ENCODE measurements around the gene FBXW5.

The FBXW5 gene

DNA sequence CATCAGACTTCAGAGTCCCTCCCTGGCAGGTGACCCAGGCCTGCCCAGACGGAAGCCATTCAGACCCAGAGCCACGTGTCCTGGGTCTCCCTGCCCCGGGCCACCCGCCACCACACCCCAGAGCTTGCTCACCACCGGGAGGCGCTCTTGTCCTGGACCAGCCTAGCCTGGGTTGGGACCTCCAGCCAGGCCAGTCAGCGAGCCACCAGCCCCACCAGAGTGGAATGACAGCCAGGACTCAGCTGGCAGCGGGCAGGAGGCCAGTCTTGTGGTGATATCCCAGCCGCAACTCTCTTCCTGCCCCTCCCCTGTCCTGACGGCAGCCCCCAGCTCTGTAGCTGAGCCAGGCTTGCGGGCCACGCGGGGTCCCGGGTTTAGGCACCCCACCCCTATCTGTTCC, 31.1 kb upstream of the FBXW5 start:
- H3K27me3 ChIP-seq (ENCODE audit: insufficient read depth, insufficient read length): peaks cover 12% of the 10 kb centered on the region
- H3K4me1 ChIP-seq (ENCODE audit: insufficient read depth, insufficient read length): peaks cover 42% of the 10 kb centered on the region
- H3K4me3 ChIP-seq (ENCODE audit: insufficient read length, low read depth): no peak overlapping the region
- H3K36me3 ChIP-seq (ENCODE audit: insufficient read depth, insufficient read length, low read length): no peaks in the 10 kb centered on the region
- no peak for TF ChIP-seq ZNF274 (IDR thresholded peaks at IDR 0.05; ENCODE audit: low read depth, low read length)
- TF ChIP-seq SUZ12 (IDR thresholded peaks at IDR 0.05; ENCODE audit: extremely low read depth, insufficient read depth, insufficient read length): no peak
- H3K9me3 ChIP-seq (ENCODE audit: insufficient read depth, low read length): no peaks in the 10 kb centered on the region
- DNase-seq (ENCODE audit: low read depth, low spot score): no peak
- H3K9ac ChIP-seq (ENCODE audit: insufficient read length, low read depth): no peak overlapping the region

DNA sequence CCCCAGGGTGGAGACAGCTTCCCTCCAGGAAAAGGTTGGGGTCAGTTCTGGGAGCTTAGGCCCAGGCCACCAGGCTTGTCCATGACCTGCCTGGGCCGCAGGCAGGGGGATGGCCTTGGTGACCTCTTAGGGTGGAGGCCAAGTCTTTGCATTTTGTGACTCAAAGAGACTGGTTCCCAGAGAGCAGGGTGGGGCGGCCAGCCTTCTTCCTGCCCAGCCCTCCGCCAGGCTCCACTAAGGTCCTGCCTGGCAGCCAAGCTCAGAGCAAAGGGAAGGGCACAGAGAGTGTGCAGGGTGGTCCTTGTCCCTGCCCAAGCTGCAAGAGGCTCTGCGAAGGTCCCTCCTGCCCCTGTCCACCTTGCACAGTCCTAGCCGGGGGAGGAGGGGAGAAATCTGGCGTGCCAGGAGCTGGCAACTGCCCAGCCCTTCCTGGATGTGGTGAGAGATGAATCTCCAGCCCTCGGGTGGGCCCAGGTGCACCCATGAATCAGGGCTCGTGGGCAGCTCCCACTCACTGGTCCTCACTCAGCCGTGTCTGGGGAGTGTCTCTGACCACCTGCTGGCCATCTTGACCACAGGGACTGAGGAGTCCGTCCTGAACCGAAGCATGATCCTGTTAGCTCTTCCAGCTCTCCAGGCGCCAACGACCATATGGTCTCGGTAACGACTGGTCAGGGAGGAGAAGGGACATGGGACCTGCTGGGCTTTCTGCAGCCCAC, 30.4 kb upstream of the FBXW5 start:
- Histone ChIP-seq H3K27me3 (ENCODE audit: insufficient read depth, insufficient read length) (peaks cover 12% of the 10 kb centered on the region), H3K9ac (ENCODE audit: insufficient read length, low read depth) (no peak overlapping the region), H3K36me3 (ENCODE audit: insufficient read depth, insufficient read length, low read length) (no peaks in the 10 kb centered on the region), H3K4me3 (ENCODE audit: insufficient read length, low read depth) (no peak overlapping the region), H3K9me3 (ENCODE audit: insufficient read depth, low read length) (no peaks in the 10 kb centered on the region), H3K4me1 (ENCODE audit: insufficient read depth, insufficient read length) (peaks cover 44% of the 10 kb centered on the region)
- TF ChIP-seq SUZ12 (IDR thresholded peaks at IDR 0.05; ENCODE audit: extremely low read depth, insufficient read depth, insufficient read length) (no peak), ZNF274 (IDR thresholded peaks at IDR 0.05; ENCODE audit: low read depth, low read length) (no peak), YY1 (IDR thresholded peaks at IDR 0.05; ENCODE audit: insufficient read depth, insufficient read length) (no peak)
- no peak for DNase-seq (ENCODE audit: low read depth, low spot score)

DNA sequence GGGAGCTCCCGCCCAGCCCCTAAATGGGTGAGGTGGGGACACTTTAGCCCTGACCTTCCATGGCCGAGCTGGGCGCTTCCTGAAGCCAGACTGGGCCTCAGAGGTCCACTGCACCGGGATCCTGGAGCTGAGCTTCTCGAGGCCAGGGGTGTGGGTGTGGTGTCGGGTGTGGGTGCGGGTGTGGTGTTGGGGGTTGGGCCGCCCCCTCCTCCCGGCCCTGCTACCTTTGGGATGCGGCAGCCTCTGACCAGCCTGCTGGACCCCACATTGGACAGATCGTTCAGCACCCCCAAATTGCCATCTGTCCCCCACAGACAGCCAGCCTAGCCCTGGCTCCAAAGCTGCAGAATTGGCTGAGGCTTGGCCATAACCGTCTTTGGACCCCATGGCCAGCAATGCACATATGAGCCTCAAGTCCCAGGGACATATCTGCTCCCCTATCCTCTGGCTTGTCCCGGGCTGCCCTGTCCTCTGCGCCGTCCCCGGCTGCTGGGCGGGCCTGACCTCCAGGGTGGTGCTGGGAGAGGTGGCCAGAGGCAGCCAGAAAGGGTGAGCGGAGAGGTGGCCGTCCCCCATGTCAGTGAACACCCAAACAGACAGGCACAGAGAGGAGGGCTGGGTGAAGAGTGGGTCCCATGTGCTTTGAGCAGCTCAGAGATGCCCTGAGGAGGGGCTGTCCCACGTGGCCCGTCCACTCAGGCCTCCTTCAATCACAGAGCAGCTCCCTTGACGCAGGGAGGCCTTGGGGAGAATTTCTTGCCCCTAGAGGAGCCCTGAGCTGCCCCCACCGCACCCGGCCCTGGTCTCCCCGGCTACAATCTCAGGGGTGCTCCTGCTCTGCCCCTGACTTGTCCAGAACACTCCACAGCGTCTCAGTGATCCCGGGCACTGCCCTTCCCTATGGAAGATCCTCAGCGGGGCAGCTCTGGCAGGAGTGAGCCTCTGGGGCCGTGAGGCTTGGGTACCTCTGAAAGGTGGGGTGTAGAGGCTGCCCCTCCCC, 29.4 kb upstream of the FBXW5 start:
- peaks cover 12% of the 10 kb centered on the region for H3K27me3 ChIP-seq (ENCODE audit: insufficient read depth, insufficient read length)
- DNase-seq (ENCODE audit: low read depth, low spot score): no peak

DNA sequence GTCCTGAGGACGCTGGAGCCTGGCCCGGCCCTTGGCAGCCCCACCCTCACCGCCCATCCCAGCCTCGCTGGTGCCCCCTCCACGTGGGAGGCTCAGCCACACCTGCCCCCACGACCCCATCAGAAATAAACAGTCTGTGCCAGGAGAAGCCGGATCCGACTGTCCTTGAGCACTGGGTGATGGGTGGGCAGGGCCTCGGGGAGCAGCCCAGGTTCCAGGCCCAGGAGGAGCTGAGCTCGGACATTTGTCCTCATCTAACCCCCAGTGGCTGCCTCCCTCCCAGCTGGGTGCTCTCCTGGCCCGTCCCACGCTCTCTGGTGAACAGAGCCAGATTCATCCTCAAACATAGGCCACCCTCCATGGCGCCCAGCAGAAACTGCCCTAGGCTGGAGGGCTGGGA, 28.2 kb upstream of the FBXW5 start:
- H3K36me3 ChIP-seq (ENCODE audit: insufficient read depth, insufficient read length, low read length): no peaks in the 10 kb centered on the region
- H3K4me1 ChIP-seq (ENCODE audit: insufficient read depth, insufficient read length): peaks cover 36% of the 10 kb centered on the region
- TF ChIP-seq SUZ12 (IDR thresholded peaks at IDR 0.05; ENCODE audit: extremely low read depth, insufficient read depth, insufficient read length): no peak
- no peak for TF ChIP-seq YY1 (IDR thresholded peaks at IDR 0.05; ENCODE audit: insufficient read depth, insufficient read length)
- no peak for TF ChIP-seq ZNF274 (IDR thresholded peaks at IDR 0.05; ENCODE audit: low read depth, low read length)
- peak overlapping the region; percentile 17 for H3K9ac ChIP-seq (ENCODE audit: insufficient read length, low read depth)
- H3K27me3 ChIP-seq (ENCODE audit: insufficient read depth, insufficient read length): peaks cover 11% of the 10 kb centered on the region
- H3K9me3 ChIP-seq (ENCODE audit: insufficient read depth, low read length): no peaks in the 10 kb centered on the region
- H3K4me3 ChIP-seq (ENCODE audit: insufficient read length, low read depth): no peak overlapping the region
- DNase-seq (ENCODE audit: low read depth, low spot score): no peak

More for the DNA sequence above, 29.4 kb upstream of the FBXW5 start:
- H3K9me3 ChIP-seq (ENCODE audit: insufficient read depth, low read length): no peaks in the 10 kb centered on the region
- no peak overlapping the region for H3K9ac ChIP-seq (ENCODE audit: insufficient read length, low read depth)
- no peak overlapping the region for H3K4me3 ChIP-seq (ENCODE audit: insufficient read length, low read depth)
- TF ChIP-seq ZNF274 (IDR thresholded peaks at IDR 0.05; ENCODE audit: low read depth, low read length): no peak
- TF ChIP-seq YY1 (IDR thresholded peaks at IDR 0.05; ENCODE audit: insufficient read depth, insufficient read length): no peak
- TF ChIP-seq SUZ12 (IDR thresholded peaks at IDR 0.05; ENCODE audit: extremely low read depth, insufficient read depth, insufficient read length): no peak
- H3K36me3 ChIP-seq (ENCODE audit: insufficient read depth, insufficient read length, low read length): no peaks in the 10 kb centered on the region
- H3K4me1 ChIP-seq (ENCODE audit: insufficient read depth, insufficient read length): peaks cover 39% of the 10 kb centered on the region

DNA sequence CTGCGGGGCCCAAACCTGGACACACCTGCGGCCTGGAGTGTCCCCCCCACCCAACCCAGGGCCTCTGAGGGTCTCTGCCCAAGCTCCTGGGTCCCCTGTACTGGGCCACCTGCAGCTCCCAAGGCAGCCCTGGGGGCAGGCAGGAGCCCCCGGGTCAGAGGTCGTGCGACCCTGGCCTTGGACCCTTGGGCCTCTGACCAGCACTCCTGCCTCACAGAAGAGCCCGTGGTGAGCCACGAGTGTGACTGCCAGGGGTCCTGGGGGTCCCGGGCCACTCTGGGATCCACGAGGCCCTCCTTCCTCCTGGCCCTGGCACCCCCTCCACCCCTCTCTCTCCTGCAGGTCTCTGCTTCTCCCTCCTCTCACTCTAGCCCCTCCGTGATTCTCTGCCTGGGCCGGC, 27.8 kb upstream of the FBXW5 start:
- TF ChIP-seq ZNF274 (IDR thresholded peaks at IDR 0.05; ENCODE audit: low read depth, low read length): no peak
- peaks cover 31% of the 10 kb centered on the region for H3K4me1 ChIP-seq (ENCODE audit: insufficient read depth, insufficient read length)
- DNase-seq (ENCODE audit: low read depth, low spot score): no peak

DNA sequence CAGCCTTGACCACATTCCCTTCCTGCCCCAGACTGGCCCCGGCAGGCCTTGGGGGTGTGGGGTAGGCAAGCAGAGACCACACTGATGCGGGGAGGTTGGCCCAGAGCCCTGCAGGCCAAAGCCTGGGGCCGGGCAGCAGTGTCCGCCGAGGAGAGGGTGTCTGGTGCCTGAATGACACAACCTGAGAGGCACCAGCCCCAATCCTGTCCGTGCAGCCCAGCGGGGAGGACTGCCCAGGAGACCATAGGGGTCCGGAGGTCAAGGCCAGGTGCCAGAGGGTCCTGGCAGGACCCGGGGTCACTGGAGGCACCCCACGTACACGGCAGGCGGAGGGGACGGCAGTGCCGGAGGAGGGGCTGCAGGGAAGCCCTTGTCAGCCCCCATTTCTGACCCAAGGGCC, 27.2 kb upstream of the FBXW5 start:
- no peak for DNase-seq (ENCODE audit: low read depth, low spot score)
- TF ChIP-seq ZNF274 (IDR thresholded peaks at IDR 0.05; ENCODE audit: low read depth, low read length) (no peak), SUZ12 (IDR thresholded peaks at IDR 0.05; ENCODE audit: extremely low read depth, insufficient read depth, insufficient read length) (no peak), YY1 (IDR thresholded peaks at IDR 0.05; ENCODE audit: insufficient read depth, insufficient read length) (no peak)
- Histone ChIP-seq H3K9ac (ENCODE audit: insufficient read length, low read depth) (no peak overlapping the region), H3K36me3 (ENCODE audit: insufficient read depth, insufficient read length, low read length) (no peaks in the 10 kb centered on the region), H3K4me3 (ENCODE audit: insufficient read length, low read depth) (no peak overlapping the region), H3K9me3 (ENCODE audit: insufficient read depth, low read length) (no peaks in the 10 kb centered on the region), H3K27me3 (ENCODE audit: insufficient read depth, insufficient read length) (peaks cover under 1% of the 10 kb centered on the region), H3K4me1 (ENCODE audit: insufficient read depth, insufficient read length) (peaks cover 26% of the 10 kb centered on the region)

More for the DNA sequence above, 27.8 kb upstream of the FBXW5 start:
- H3K27me3 ChIP-seq (ENCODE audit: insufficient read depth, insufficient read length): peaks cover 6% of the 10 kb centered on the region
- no peak overlapping the region for H3K9ac ChIP-seq (ENCODE audit: insufficient read length, low read depth)
- H3K9me3 ChIP-seq (ENCODE audit: insufficient read depth, low read length): no peaks in the 10 kb centered on the region
- H3K4me3 ChIP-seq (ENCODE audit: insufficient read length, low read depth): no peak overlapping the region
- no peaks in the 10 kb centered on the region for H3K36me3 ChIP-seq (ENCODE audit: insufficient read depth, insufficient read length, low read length)

DNA sequence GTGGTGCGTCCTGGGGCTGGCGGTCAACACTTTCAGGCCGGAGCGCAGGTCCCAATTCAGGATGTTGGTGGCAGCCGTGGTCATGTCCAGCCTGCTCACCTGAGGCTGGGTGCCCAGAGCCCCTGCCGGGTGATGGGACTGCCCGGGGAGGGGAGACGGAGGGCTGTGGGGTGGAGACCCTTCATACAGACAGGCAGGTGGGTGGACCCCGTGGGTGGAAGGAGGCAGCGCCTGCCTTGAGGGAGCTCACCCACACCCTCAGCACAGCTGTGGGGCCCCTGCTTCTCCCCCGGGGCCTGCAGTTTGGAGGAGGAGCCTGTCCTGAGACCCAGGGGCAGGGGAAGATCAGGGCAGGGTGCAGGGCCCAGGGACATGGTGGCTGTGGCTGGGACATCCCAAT, 25.8 kb upstream of the FBXW5 start:
- DNase-seq (ENCODE audit: low read depth, low spot score): no peak
- H3K9ac ChIP-seq (ENCODE audit: insufficient read length, low read depth): peak overlapping the region; percentile 67
- peaks cover 23% of the 10 kb centered on the region for H3K4me1 ChIP-seq (ENCODE audit: insufficient read depth, insufficient read length)
- H3K36me3 ChIP-seq (ENCODE audit: insufficient read depth, insufficient read length, low read length): no peaks in the 10 kb centered on the region
- no peaks in the 10 kb centered on the region for H3K9me3 ChIP-seq (ENCODE audit: insufficient read depth, low read length)
- TF ChIP-seq YY1 (IDR thresholded peaks at IDR 0.05; ENCODE audit: insufficient read depth, insufficient read length) (no peak), SUZ12 (IDR thresholded peaks at IDR 0.05; ENCODE audit: extremely low read depth, insufficient read depth, insufficient read length) (no peak), ZNF274 (IDR thresholded peaks at IDR 0.05; ENCODE audit: low read depth, low read length) (no peak)
- no peak overlapping the region for H3K4me3 ChIP-seq (ENCODE audit: insufficient read length, low read depth)
- H3K27me3 ChIP-seq (ENCODE audit: insufficient read depth, insufficient read length): no peaks in the 10 kb centered on the region
